Activated CD4-positive, alpha-beta T cell treated with anti-CD3 and anti-CD28 coated beads for 48 hours (primary cell): Measurements from ENCODE around the gene GPC6.

Experiments used
- DNase-seq: peaks from one replicate; pipeline ENCODE4 v3.0.0-alpha.2; 2020

The GPC6 gene

DNA sequence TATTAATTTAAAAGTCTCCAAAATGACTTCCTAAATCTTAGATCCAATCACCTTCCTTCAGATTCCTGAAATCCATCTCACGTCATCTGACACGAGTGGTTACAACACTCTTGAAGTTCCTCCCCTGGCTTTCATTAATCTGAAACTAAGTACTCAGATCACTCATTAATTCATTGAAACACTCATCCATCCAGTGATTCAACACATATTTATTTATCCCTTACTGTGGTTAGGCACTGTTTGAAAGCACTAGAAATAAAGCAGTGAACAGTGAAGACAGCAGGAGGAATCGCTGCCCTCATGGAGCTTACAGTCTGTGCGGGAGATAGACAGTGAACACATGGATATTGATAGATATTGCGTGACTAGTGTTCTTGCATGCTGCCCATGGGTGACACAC is 780.5 kb downstream of the GPC6 start:
- no peak for DNase-seq

DNA sequence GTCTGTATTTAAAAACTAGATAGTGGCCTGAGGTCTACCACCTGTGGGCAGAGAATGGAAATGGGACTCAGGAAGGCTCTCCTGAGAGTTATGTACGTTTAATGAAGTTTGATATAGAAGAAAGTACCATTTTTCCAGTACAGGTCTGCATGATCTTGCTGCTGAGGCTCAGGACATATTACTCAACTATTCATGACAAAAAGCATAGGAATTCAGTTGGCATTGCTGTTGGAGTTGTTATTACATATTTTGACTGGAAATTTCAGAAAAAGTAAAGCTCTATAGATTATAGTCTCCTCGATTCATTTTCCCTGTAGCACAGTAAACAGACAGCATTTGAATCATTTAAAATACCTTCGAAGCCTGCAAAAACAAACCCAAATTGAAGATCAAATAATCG is 783.1 kb downstream of the GPC6 start:
- no peak for DNase-seq

DNA sequence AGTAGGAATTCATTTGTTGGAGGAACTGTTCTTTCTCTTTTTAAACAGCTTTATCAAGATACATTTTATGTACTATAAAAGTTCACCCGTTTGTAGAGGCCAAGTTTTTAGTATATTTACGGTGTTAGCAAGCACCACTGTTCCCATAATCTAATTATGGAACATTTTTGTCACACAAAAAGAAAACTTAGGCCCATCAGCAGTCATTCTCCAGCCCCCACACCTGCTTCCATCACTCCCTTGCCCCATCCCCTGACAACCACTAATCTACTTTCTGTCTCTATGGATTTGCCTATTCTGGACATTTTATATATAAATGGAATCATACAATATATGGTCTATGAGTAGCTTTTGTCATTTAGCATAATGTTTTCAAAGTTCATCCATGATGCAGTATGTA is 787.9 kb downstream of the GPC6 start:
- no peak for DNase-seq

DNA sequence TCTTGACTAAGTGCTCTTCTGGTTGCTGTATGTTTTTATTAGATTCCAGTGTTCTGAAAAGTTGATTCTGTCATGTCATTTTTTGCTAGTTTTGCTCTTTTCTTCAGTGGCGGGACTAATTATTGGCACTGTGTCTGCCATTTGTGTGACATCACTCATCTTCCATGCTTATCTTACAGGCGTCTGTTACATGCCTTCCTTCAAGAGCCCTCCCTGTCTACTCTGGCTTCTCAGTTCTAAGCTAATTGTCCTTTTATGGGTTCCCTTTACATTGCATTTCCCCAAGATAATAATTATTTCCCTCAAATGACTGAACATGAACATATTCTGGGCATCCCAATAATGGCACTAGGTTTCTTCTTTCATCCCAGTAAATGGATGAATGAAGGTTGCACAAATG is 793.8 kb downstream of the GPC6 start:
- DNase-seq = no peak

DNA sequence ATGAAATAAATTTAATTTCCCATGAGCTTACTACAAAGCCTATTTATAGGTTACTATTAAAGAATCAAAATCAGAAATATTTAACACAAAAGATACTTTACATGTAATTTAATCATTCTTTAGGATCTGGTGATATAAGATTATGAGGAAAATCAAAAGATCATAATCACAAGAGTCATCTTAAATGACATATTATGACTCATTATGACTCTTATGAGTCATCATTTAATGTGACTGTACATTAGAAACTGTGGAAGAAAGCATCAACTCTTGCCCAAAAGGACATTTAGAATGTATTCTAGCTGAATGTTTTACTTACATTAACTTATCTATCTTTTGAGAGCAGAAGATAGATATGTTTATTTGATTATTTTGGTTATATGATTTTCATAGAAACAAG is 794.2 kb downstream of the GPC6 start:
- DNase-seq = no peak

DNA sequence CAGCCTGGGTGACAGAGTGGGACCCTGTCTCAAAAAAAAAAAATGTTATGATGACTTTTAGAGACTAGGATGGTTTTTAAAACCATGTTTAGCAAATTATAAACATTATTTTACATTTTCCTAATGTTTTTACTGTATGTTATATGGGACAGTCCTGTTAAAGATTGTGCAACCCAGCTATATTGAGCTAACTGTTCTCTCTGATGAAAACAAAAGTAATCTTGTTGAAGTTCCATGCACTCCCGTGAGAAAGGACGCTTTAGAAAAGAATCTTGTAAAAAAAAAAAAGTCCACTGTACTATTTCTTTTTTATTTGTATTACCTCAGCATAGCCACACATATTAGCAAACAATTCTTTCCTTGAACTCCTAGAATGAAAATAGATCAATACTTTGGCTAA is 801.6 kb downstream of the GPC6 start:
- no peak for DNase-seq

DNA sequence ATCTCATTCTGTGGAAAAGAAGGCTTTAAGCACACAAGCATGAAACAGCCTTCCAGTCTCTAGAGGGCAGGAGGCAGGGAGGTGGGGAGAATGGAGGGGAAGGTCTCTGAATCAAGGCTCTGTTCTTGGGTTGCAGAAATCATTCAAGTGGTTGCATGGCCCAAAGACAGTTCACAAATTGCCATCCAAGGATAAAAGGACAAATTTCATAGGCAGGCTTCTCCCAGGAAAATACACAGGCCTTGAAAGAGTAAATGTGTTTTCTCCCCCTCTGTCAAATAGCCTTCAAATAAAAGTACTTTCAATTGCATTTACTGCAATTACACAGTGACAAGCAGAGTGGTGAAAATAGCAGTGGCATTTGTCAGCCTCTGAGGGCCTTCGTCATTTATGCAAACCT is 802.0 kb downstream of the GPC6 start:
- DNase-seq = no peak

DNA sequence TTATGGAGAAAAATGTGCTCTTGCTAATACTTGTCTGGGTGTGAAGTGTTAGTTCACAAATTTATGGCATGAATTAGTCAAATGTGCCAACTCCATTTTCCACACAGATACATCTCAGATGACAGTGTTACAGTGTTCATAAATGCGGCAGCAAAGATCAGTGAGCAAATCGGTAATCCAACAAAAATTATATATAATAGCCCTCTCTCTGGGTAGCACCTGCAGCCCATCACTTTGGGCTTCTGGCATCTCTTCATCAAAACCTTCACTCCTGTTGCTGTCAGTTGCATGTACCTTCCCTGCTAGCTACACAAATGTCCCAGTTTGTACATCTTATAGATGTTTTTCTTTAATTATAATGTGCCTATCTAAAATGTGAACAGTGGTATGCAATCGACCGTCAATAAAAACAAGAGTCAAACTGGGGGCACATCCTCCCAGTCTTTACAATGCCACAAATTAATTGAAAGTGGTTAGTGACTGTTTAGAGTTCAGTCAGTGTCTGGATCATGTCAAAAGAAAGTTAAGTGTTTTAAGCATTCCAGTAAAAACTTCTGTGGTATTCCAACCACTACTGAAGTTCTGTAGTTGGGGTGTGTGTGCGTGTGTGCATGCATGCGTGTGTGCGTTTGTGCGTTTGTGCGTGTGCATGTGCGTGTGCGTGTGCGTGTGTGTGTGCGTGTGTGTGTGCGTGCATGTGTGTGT is 804.0 kb downstream of the GPC6 start:
- no peak for DNase-seq

DNA sequence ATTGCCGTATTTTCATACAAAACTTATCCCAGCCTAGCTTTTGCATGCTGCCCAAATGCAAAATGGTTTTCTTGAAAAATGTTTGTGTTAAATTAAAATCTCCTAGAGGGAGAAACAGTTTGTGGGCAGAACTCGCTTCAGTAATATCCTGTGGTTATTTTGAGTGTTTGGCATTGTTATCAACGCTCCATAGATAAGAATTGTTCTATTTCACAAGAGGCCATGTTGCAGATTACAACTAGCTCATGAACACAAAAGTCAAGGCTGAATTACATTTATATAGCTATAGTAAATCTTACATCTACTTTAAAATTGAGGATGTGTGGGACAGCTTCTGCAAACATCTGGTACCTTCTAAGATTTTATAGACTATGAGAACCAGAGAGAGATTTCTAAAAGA is 805.0 kb downstream of the GPC6 start:
- DNase-seq = no peak

DNA sequence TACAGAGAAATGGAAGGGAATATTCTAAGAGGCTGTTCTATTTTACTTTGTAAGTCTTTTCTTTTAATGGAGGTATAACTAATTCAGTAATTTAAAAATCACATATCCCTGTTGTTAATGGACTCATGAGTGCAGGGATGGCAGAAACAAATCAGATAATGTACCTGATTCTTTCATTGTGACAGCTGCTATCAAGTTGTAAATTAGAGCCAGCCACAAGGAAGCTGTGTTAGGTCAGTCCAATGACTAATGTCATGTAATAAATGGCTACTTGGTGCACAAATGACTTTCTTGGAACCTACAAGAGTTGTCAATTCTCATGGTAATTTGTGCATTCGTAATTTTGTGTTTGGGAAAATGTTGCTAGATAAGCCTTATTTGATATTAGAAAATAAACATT is 806.5 kb downstream of the GPC6 start:
- no peak for DNase-seq

DNA sequence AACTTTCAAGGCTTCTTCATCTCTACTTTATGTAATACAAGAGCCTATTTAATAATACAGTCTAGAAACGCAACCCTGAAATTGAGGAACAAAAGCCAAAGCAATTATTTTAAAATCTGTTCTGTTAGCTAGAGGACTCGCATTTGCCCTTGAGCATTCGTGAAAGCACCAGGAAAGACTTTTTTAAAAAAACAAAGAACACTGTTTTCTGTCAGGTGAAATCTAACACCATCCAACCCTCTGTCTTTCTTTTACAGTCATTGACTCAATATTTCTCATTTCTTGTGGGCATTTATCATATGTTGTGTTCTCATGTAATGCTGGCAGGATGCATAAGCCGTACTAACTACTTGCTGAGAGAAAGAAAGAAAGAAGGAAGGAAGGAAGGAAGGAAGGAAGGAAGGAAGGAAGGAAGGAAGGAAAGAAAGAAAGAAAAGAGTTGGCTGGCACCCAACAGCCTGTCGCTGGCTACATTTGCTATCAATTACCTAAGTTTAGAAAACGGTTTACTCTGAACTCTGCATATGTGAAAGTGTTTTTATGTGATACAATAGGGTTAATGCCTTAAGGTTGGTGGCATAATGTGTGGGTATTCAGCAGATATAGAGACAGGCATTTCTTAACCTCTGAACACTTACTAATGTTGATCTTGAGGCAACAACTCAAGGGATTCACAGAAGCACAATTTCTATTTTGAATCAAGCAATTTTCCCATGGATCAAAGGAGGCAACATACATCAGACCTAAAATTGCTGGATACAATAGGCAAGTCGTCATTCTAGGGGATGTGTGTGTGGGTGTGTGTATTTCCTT is 807.4 kb downstream of the GPC6 start:
- DNase-seq = no peak

DNA sequence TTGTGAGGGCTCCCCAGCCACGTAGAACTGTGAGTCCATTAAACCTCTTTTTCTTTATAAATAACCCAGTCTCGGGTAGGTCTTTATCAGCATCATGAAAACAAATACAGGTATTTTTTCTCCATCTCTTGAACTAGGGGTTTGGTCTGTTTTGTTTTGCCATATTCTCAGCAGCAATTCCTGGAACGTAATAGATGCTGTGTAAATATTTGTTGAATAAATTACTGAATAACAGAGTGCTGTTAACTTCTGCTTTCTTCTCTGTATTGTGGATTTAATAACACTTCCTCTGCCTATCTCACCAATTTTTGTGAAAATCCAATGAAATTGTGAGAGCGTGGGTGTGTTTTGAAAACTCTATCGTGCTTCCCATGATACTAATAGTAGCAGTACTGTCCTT is 823.4 kb downstream of the GPC6 start:
- DNase-seq = no peak

DNA sequence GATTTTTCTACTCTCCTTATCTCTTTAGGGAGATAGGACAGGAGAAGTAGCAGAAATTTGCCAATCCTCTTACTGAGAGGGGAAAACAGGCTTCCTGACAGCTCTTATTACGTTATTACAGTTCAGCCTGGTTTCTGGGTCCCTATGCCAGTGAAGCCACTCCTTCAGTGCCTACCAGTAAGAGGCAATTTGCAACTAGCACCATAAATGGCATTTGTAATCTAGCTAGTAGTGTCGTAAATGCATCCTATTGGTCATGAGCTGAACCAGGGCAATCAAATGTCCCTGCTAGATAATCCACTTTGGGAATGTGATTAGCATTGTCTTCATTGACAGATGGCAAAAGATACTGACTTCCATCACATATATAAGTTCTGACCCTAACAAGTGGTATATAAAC is 824.1 kb downstream of the GPC6 start:
- no peak for DNase-seq

DNA sequence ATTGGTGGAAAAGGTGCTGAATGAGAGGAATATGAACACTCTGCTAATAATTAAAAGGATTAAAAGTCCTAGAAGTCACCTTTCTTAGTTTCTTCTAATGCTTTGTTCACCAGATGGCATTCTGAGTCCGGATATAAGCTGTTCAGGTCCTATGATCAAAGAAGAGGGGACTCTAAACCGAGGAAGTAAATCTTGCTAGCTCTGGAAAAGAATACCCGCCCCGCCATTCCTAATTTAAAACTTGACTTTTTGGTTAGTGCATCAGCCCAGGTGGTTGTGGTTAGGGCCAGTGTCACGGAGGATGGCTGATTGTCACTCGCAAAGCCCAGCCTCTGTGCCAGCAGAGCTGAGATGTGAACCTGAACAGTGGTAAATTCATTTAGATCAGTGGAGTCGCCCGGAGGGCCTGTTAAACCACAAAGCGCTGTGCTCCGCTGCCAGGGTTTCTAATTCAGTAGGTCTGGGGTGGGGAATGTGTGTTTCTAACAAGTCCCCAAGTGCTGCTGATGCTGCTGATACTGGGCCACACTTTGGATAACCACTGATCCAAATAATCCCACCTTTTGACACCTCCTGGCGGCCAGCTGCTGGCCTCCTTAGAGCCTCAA is 827.5 kb downstream of the GPC6 start:
- DNase-seq = no peak

DNA sequence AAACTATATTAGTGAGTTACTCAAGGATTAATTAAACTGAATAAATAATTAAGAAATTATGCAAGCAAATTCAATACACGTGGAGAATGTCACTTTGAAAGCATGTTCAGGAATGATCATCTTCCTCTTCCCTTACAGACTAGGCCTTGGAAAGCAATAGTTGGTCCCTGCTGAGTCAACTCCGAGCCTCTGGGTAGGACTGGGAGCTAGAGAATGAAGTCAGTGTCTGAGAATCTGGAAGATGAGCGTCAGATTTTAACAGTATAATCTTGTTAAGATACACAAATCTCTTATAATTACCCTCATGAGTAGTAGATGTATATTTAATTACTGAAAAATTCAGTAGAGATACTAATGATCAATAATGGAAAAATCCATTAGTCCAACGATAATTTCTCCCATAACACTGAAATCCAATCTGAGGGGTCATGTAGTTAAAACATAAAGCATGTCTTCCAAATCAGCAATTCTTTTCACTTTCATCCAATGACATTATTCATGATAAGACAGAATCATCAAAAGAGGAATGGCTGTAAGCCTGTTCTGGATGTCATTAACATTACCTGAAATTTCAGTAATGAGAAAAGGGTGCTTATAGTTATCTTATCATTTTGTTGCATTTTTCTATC is 829.9 kb downstream of the GPC6 start:
- DNase-seq = no peak

DNA sequence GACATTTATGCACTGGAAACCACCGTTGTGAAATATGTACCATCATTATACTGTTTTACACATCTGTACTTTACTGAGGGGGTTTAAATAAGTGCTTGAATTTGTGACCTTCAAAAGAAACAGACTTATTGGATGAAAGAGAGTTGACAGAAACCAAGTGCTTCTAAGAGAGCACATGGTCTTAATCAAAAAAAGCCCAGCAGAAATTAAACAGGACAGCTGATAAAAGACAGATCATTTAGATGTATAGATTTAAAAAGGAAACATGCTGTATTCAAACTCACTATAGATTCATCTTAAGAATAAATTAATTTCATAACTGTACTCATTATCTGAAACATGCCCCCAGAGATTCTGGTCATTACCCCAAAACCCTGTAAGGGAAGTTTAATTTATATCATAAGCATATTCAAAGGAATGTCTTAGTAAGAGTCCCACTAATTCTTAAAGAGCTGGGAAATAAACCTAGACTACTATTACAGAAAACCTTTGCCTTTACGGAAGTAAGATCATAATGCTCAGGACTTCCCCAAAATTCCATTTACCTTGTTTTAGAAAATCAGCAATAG is 831.1 kb downstream of the GPC6 start:
- no peak for DNase-seq

DNA sequence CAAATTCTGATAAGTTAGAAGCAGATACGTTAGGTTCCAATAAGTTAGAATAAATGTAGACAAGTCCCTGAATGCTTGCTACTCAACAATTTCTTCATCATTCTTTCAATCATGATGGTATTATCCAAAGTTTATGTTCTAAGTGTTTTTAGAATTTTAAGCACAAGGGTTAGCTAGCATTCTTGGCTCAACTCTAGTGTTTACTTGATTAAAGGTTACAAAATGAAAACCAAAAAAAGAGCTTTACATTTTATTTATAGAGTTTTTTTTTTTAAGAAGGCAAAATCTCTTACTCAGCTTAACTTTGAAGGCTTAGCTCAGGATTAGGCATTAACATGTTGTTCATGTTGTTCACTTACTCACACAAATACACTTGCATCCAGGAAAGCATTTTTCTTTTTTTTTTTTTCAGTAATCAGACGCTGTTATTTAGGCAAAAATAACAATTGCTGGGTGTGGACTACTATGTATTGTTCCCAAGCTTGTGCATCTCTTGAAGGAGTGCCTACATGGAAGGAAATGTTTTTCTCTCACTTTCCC is 832.3 kb downstream of the GPC6 start:
- DNase-seq = no peak

DNA sequence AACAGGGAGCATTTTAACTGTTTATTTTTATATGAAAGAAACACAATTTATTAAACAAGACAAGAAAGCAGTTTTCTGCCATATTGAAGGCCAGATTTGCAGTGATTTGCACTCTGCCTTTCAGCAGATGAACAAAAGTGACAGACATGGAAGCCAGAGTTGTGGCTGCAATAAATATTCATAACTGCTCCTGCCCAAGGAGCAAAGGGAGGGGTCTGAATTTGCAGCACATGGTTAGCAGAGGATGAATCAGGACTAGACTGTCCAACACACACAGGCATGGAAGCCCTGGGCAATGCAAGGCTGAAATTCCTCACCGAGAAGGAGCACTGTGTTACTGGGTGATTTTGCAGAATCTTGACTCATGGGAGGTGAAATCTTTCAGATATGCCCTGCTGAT is 834.7 kb downstream of the GPC6 start:
- no peak for DNase-seq

DNA sequence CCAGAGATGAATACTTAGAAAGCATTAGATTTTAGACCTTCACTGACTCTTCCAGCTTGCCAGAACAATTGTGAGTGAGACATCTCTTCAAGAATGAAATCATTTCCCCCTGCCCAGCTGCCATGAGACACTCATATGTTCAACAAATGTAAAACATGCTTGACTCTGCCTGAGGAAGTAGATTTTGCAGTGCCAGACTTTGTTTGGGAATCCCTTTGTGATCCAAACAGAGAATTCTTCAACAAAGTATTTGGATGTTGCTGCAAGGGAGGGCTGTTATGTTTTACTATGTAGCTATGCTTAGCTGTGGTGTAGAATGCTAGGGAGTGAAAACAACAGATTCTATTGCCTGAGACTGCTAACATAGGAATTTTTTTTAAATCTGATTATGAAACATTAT is 836.5 kb downstream of the GPC6 start:
- no peak for DNase-seq

DNA sequence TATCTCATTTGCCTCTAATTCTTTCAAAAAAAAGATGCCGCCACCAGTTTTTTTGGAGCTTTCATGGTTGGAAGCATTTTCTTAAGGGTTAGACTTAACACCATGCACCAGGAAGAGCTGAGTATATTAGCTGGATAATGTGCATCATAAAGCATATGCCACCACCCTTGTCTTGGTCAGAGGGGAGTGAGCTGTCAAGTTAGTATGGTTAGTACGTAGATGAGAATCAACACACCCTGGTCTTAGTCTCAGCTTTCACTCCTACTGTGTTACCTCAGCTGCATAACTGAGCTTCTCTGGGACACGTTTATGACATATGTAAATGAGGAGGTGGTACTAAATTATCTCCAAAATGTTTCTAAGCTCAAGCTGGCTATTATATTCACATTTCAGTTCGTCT is 837.2 kb downstream of the GPC6 start:
- no peak for DNase-seq

DNA sequence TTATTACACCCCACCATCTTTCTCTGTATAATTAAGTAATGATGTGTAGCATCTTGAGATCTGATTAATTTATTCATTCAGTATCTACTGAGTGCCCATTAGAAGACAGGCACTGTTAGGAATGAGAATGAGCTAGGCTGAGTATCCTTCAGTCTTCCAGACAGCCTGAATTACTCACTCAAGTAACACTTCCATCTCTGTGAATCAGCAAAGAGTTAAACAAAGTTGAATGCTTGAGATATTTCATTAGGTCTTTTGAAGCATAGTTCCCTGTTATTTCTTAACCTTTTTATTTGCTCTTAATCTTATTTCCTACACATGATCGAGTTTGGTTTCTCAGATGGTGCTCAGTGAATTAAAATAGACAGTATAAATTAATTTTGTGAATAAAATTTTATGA is 839.1 kb downstream of the GPC6 start:
- no peak for DNase-seq

DNA sequence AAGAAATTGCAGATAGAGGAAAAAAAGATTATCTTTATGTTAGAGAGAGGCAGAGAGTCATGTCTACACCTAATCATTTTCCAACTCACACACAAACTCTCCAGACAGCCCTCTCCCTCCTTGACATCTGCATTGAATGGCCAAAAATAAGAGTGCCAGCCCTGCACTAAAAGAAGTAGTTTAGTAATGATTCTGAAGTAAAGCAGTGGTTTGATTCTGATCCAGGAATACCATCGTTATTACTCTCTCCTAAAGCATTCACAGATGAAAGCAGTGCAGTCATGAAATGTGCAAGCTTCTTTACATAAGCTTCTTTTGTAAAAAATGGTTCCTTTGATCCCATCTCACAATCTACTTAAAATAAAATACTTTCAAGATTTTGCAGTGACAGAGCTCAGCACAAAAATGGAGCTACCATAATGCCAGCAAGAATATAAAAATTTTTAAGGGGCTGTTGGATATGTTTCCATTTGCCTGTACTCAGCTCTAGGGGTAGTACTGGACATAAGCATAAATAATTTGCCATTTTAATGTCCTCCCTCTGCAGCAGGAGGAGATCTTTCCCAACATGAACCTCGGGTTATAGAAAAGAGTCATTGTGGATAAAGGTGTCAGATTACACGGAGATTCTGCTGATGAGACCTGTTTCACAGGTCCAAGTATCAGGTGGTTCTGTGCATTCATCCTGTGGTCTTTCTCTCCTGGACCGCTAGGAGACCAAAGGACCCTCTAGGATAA is 846.6 kb downstream of the GPC6 start:
- no peak for DNase-seq

DNA sequence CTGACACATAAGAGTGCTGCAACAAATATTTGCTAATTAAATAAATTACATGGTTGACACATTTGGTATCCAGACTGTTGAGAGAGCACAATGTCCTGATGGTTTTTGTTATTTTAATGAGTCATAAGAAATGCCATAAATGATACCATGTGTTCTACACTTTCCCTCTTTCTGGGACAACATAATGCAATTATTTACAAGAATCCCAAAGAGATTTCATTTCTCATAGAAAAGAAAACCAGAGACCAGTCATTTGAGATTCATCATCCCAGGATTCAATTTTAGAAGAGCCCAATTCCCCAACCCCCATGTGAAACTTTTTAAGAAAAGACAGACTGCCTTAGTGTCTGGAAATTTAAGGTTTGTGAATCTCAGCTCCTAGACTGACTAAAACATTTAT is 853.3 kb downstream of the GPC6 start:
- no peak for DNase-seq
